ENCODE measurements around the gene UBASH3B. TPM values are rescaled to one million over a fixed set of nuclear protein-coding genes. Genes with fewer than 3 reads are reported as not detected.

Gene UBASH3B
- total RNA-seq, 1 donor from 2014 or later: 2.0 TPM

DNA sequence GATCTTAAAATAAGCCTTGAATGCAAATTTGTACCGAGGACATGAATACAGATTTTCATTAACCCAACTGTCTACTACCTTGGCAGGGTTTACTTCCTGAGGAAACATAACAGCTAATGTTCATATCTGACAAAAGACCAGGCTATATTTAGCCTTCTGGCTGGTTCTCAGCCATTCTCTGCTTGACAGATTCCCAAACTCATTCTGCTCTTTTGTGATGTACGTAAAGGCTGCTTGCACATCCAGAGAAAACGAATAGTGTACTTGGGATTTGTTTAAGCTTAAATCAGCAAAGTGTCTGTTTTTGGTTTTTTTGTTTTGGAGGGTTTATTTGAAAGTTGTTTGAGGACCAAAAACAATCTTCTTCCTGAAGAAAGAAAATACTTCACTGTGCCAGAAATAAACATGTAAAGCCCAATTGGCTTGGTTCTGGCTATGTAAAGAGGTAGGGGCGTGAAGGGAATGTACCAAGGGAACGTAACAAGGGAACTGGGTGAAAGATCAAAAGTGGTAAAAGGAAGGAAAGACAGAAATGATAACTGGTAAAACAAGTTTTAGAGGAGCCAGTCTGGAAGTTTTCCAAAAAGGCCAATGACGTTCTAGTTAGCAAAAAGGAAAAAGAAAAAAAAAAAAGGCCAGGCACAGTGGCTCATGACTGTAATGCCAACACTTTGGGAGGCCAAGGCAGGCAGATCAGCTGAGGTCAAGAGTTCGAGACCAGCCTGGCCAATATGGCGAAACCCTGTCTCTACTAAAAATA, 161.4 kb downstream of the UBASH3B start:
- Histone ChIP-seq H3K27me3 (no peaks in the 10 kb centered on the region), H3K4me2 (no peak overlapping the region), H2AFZ (replicated peaks) (no peak overlapping the region), H3K4me1 (peaks cover 26% of the 10 kb centered on the region), H3K79me2 (ENCODE audit: low read depth) (no peaks in the 10 kb centered on the region), H3F3A (ENCODE audit: low read depth) (peaks cover 20% of the 10 kb centered on the region), H3K27ac (no peak overlapping the region), H3K4me3 (no peak overlapping the region), H3K36me3 (no peaks in the 10 kb centered on the region), H4K20me1 (ENCODE audit: low read depth) (no peaks in the 10 kb centered on the region), H3K9ac (no peak overlapping the region), H3K9me3 (ENCODE audit: low read depth) (peaks cover 17% of the 10 kb centered on the region)
- H3K9me3 Mint-ChIP-seq: peaks cover 22% of the 10 kb centered on the region
- TF ChIP-seq, protein P1, sequence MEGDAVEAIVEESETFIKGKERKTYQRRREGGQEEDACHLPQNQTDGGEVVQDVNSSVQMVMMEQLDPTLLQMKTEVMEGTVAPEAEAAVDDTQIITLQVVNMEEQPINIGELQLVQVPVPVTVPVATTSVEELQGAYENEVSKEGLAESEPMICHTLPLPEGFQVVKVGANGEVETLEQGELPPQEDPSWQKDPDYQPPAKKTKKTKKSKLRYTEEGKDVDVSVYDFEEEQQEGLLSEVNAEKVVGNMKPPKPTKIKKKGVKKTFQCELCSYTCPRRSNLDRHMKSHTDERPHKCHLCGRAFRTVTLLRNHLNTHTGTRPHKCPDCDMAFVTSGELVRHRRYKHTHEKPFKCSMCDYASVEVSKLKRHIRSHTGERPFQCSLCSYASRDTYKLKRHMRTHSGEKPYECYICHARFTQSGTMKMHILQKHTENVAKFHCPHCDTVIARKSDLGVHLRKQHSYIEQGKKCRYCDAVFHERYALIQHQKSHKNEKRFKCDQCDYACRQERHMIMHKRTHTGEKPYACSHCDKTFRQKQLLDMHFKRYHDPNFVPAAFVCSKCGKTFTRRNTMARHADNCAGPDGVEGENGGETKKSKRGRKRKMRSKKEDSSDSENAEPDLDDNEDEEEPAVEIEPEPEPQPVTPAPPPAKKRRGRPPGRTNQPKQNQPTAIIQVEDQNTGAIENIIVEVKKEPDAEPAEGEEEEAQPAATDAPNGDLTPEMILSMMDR (IDR thresholded peaks at IDR 0.05): no peak
- TF ChIP-seq EZH2phosphoT487 (IDR thresholded peaks at IDR 0.05) (no peak), EZH2 (IDR thresholded peaks at IDR 0.05) (no peak)
- H3K4me3 Mint-ChIP-seq: no peak overlapping the region
- peaks cover 20% of the 10 kb centered on the region for H3K4me1 Mint-ChIP-seq
- H3K36me3 Mint-ChIP-seq: peaks cover 3% of the 10 kb centered on the region
- H3K27ac Mint-ChIP-seq: no peak overlapping the region
- DNase-seq (ENCODE audit: low spot score): no peak
- H3K27me3 Mint-ChIP-seq (ENCODE audit: insufficient read depth, low read depth): no peaks in the 10 kb centered on the region

DNA sequence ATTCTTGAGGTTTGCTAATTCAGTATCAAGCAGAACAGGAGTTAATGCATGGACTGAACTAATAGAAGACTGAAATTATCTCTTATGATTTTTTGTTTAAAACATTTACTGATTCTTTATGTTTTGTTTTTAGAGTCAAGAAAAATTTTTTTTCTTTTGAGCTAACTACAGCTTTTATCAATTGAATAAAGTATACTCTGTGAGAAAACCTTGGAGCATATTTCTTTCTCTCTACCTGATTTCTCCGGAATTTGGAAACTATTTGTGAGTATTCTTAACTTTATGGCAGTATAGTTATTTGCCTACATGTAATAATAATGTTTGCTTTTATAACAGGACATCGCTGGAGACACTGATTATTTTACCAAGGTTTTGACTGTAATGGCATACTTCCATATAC, 164.6 kb downstream of the UBASH3B start:
- Mint-ChIP-seq H3K4me3 (no peak overlapping the region), H3K27me3 (ENCODE audit: insufficient read depth, low read depth) (peaks cover 7% of the 10 kb centered on the region), H3K9me3 (peaks cover 45% of the 10 kb centered on the region), H3K36me3 (peaks cover 3% of the 10 kb centered on the region), H3K4me1 (no peaks in the 10 kb centered on the region), H3K27ac (no peak overlapping the region)
- Histone ChIP-seq H3K79me2 (ENCODE audit: low read depth) (no peaks in the 10 kb centered on the region), H3K4me1 (no peaks in the 10 kb centered on the region), H4K20me1 (ENCODE audit: low read depth) (no peaks in the 10 kb centered on the region), H3K36me3 (no peaks in the 10 kb centered on the region), H3K27ac (no peak overlapping the region), H3K4me2 (no peak overlapping the region), H3F3A (ENCODE audit: low read depth) (no peaks in the 10 kb centered on the region), H3K27me3 (no peaks in the 10 kb centered on the region), H3K9me3 (ENCODE audit: low read depth) (peaks cover 17% of the 10 kb centered on the region), H3K4me3 (no peak overlapping the region), H3K9ac (no peak overlapping the region), H2AFZ (replicated peaks) (no peak overlapping the region)
- TF ChIP-seq, protein P1 (IDR thresholded peaks at IDR 0.05): no peak
- TF ChIP-seq EZH2phosphoT487 (IDR thresholded peaks at IDR 0.05): no peak
- TF ChIP-seq EZH2 (IDR thresholded peaks at IDR 0.05): no peak
- no peak for DNase-seq (ENCODE audit: low spot score)

DNA sequence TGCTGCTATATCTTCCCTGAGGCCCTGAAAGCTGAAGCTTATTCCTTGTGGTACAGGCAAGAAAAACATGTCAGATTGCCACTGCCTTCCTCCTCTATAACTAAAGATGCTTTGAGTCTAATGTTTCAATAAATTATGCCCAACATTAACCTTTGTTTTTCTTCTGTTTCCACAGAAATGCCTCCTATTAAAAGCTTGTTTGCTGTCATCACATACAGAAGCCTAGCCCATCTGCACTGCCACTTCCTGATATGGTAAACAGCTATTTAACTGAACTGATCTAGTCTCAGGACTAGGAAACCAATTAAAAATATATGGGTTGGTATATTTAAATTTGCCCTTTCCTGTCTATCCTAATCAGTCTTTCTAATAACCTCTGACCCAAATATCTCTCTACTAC, 165.6 kb downstream of the UBASH3B start:
- Histone ChIP-seq H3K9ac (no peak overlapping the region), H3K4me1 (no peaks in the 10 kb centered on the region), H3K27me3 (no peaks in the 10 kb centered on the region), H3K4me2 (no peak overlapping the region), H3F3A (ENCODE audit: low read depth) (no peaks in the 10 kb centered on the region), H4K20me1 (ENCODE audit: low read depth) (no peaks in the 10 kb centered on the region), H3K9me3 (ENCODE audit: low read depth) (peaks cover 17% of the 10 kb centered on the region), H3K4me3 (no peak overlapping the region), H3K36me3 (no peaks in the 10 kb centered on the region), H3K79me2 (ENCODE audit: low read depth) (no peaks in the 10 kb centered on the region), H2AFZ (replicated peaks) (no peak overlapping the region), H3K27ac (no peak overlapping the region)
- H3K4me1 Mint-ChIP-seq: no peaks in the 10 kb centered on the region
- no peak overlapping the region for H3K27ac Mint-ChIP-seq
- no peak for DNase-seq (ENCODE audit: low spot score)
- H3K4me3 Mint-ChIP-seq: no peak overlapping the region
- peaks cover 7% of the 10 kb centered on the region for H3K27me3 Mint-ChIP-seq (ENCODE audit: insufficient read depth, low read depth)
- TF ChIP-seq, protein P1 (IDR thresholded peaks at IDR 0.05): no peak
- TF ChIP-seq EZH2phosphoT487 (IDR thresholded peaks at IDR 0.05) (no peak), EZH2 (IDR thresholded peaks at IDR 0.05) (no peak)
- H3K36me3 Mint-ChIP-seq: peaks cover 3% of the 10 kb centered on the region
- H3K9me3 Mint-ChIP-seq: peaks cover 54% of the 10 kb centered on the region

Measured in neural progenitor cell (in vitro differentiated cells).